Activated T-cell treated with anti-CD3 and anti-CD28 coated beads, Interleukin-2, amount 50 U/mL, for 72 hours (primary cell): Measurements from ENCODE around the gene USP17L28. TPM values are rescaled to one million over a fixed set of nuclear protein-coding genes. Genes with fewer than 3 reads are reported as not detected.
A peak's percentile ranks its signal among the peaks of the same experiment; 100 is the strongest.
"Not testable (repeated sequence)": the region's sequence is repeated elsewhere in the genome, so short reads cannot be mapped to it uniquely, and the experiment has no call there.

Experiments
- ATAC-seq, 2 donors: fragments of 150-1000 bp; cut with Tn5 transposase; replicated peaks in 1 of 2; 2 replicates each; pipeline ENCODE4 v1.10.0; 2021; ENCODE audit warnings: moderate library complexity in 2 of 2, mild to moderate bottlenecking in 1 of 2
- DNase-seq, 2 donors: peaks; one replicate each; pipeline ENCODE4 v3.0.0; 2021 to 2022; ENCODE audit warnings: mixed read lengths in 1 of 2
- H3K27ac Mint-ChIP-seq: one replicate; pipeline ENCODE4 v1.8.0; 2022; ENCODE audit warnings: mild to moderate bottlenecking, moderate library complexity, mixed read lengths
- H3K27me3 Mint-ChIP-seq: one replicate; pipeline ENCODE4 v1.8.0; 2022; ENCODE audit warnings: low read depth, mixed read lengths
- H3K36me3 Mint-ChIP-seq, 2 donors: one replicate each; pipeline ENCODE4 v1.8.0; 2022; ENCODE audit warnings: mixed read lengths in 2 of 2, mild to moderate bottlenecking in 1 of 2; ENCODE audit not compliant: insufficient read depth in 2 of 2
- H3K4me1 Mint-ChIP-seq: one replicate; pipeline ENCODE4 v1.8.0; 2022; ENCODE audit warnings: low read depth, mixed read lengths
- H3K4me3 Mint-ChIP-seq, 2 donors: one replicate each; pipeline ENCODE4 v1.8.0; 2022; ENCODE audit warnings: mild to moderate bottlenecking in 2 of 2, mixed read lengths in 2 of 2, moderate library complexity in 2 of 2
- H3K9me3 Mint-ChIP-seq, 2 donors: one replicate each; pipeline ENCODE4 v1.8.0; 2022; ENCODE audit warnings: mixed read lengths in 2 of 2
- total RNA-seq, 2 donors: library from RNA; stranded (reverse); gene quantifications; one replicate each; pipeline ENCODE4 v1.2.3, GENCODE V29; 2022

Gene USP17L28, protein sequence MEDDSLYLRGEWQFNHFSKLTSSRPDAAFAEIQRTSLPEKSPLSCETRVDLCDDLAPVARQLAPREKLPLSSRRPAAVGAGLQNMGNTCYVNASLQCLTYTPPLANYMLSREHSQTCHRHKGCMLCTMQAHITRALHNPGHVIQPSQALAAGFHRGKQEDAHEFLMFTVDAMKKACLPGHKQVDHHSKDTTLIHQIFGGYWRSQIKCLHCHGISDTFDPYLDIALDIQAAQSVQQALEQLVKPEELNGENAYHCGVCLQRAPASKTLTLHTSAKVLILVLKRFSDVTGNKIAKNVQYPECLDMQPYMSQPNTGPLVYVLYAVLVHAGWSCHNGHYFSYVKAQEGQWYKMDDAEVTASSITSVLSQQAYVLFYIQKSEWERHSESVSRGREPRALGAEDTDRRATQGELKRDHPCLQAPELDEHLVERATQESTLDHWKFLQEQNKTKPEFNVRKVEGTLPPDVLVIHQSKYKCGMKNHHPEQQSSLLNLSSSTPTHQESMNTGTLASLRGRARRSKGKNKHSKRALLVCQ
- total RNA-seq = not detected

DNA sequence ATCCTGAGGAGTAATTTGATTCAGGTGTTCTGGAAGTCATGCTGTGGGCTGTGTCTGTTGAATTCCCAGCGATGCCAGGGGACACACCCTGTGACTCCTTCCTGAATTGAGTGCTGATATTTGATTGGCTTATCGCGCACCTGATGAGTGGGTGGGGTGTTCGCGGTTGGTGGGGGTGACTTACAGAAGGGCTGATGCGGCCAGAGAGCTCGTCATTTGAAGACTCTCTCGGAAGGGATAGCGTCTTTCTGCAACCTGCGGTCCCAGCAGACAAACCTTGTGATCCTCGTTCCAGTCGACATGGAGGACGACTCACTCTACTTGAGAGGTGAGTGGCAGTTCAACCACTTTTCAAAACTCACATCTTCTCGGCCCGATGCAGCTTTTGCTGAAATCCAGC lies at the start of gene USP17L28:
USP17L28 (plus strand) TSS at position 301 of the 400 bp plus-strand sequence; CDS start at position 301, 0 bp downstream.
- H3K36me3 Mint-ChIP-seq, H3K9me3 Mint-ChIP-seq, H3K4me1 Mint-ChIP-seq, DNase-seq, ATAC-seq, H3K27ac Mint-ChIP-seq, H3K4me3 Mint-ChIP-seq, H3K27me3 Mint-ChIP-seq: not testable (repeated sequence)

DNA sequence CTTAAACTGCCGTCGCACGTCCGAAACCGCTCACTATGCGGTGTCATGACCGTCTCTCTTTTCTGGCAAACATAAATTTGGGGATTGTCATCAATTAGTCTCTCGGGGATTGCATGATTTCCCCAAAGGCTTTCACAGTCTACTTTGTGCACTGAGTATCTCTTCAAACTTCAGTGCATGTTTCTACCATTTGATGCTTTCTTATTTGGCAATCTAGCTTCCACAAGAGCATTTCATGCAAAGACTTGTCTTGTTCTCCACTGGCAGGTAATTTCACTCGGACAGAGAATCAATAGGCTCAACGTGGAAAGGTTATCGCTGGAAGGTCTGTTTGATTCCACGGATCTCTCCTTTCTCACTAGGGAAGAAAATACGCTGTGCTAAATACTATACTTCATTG lies 24.5 kb upstream of the USP17L28 start:
- not testable (repeated sequence) for DNase-seq, H3K27ac Mint-ChIP-seq, H3K4me3 Mint-ChIP-seq, ATAC-seq, H3K9me3 Mint-ChIP-seq, H3K36me3 Mint-ChIP-seq, H3K27me3 Mint-ChIP-seq, H3K4me1 Mint-ChIP-seq

DNA sequence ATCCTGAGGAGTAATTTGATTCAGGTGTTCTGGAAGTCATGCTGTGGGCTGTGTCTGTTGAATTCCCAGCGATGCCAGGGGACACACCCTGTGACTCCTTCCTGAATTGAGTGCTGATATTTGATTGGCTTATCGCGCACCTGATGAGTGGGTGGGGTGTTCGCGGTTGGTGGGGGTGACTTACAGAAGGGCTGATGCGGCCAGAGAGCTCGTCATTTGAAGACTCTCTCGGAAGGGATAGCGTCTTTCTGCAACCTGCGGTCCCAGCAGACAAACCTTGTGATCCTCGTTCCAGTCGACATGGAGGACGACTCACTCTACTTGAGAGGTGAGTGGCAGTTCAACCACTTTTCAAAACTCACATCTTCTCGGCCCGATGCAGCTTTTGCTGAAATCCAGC lies 23.8 kb upstream of the USP17L28 start, which contains the start of gene USP17L24:
USP17L24 (plus strand) TSS at position 301 of the 400 bp plus-strand sequence; CDS start at position 301, 0 bp downstream.
- not testable (repeated sequence) for H3K4me1 Mint-ChIP-seq, H3K27me3 Mint-ChIP-seq, H3K27ac Mint-ChIP-seq, ATAC-seq, H3K36me3 Mint-ChIP-seq, DNase-seq, H3K4me3 Mint-ChIP-seq, H3K9me3 Mint-ChIP-seq

DNA sequence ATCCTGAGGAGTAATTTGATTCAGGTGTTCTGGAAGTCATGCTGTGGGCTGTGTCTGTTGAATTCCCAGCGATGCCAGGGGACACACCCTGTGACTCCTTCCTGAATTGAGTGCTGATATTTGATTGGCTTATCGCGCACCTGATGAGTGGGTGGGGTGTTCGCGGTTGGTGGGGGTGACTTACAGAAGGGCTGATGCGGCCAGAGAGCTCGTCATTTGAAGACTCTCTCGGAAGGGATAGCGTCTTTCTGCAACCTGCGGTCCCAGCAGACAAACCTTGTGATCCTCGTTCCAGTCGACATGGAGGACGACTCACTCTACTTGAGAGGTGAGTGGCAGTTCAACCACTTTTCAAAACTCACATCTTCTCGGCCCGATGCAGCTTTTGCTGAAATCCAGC lies 19.1 kb upstream of the USP17L28 start, which contains the start of gene USP17L25:
USP17L25 (plus strand) TSS at position 301 of the 400 bp plus-strand sequence; CDS start at position 301, 0 bp downstream.
- H3K4me1 Mint-ChIP-seq, H3K9me3 Mint-ChIP-seq, ATAC-seq, H3K27ac Mint-ChIP-seq, H3K36me3 Mint-ChIP-seq, DNase-seq, H3K4me3 Mint-ChIP-seq, H3K27me3 Mint-ChIP-seq: not testable (repeated sequence)

DNA sequence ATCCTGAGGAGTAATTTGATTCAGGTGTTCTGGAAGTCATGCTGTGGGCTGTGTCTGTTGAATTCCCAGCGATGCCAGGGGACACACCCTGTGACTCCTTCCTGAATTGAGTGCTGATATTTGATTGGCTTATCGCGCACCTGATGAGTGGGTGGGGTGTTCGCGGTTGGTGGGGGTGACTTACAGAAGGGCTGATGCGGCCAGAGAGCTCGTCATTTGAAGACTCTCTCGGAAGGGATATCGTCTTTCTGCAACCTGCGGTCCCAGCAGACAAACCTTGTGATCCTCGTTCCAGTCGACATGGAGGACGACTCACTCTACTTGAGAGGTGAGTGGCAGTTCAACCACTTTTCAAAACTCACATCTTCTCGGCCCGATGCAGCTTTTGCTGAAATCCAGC lies 14.3 kb upstream of the USP17L28 start, which contains the start of gene USP17L26:
USP17L26 (plus strand) TSS at position 301 of the 400 bp plus-strand sequence; CDS start at position 301, 0 bp downstream.
- H3K4me1 Mint-ChIP-seq, DNase-seq, H3K36me3 Mint-ChIP-seq, H3K9me3 Mint-ChIP-seq, ATAC-seq, H3K4me3 Mint-ChIP-seq, H3K27me3 Mint-ChIP-seq, H3K27ac Mint-ChIP-seq: not testable (repeated sequence)

DNA sequence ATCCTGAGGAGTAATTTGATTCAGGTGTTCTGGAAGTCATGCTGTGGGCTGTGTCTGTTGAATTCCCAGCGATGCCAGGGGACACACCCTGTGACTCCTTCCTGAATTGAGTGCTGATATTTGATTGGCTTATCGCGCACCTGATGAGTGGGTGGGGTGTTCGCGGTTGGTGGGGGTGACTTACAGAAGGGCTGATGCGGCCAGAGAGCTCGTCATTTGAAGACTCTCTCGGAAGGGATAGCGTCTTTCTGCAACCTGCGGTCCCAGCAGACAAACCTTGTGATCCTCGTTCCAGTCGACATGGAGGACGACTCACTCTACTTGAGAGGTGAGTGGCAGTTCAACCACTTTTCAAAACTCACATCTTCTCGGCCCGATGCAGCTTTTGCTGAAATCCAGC lies 9.6 kb upstream of the USP17L28 start, which contains the start of gene USP17L5:
USP17L5 (plus strand) TSS at position 301 of the 400 bp plus-strand sequence; CDS start at position 301, 0 bp downstream.
- H3K9me3 Mint-ChIP-seq, ATAC-seq, H3K27me3 Mint-ChIP-seq, DNase-seq, H3K27ac Mint-ChIP-seq, H3K4me3 Mint-ChIP-seq, H3K36me3 Mint-ChIP-seq, H3K4me1 Mint-ChIP-seq: not testable (repeated sequence)

DNA sequence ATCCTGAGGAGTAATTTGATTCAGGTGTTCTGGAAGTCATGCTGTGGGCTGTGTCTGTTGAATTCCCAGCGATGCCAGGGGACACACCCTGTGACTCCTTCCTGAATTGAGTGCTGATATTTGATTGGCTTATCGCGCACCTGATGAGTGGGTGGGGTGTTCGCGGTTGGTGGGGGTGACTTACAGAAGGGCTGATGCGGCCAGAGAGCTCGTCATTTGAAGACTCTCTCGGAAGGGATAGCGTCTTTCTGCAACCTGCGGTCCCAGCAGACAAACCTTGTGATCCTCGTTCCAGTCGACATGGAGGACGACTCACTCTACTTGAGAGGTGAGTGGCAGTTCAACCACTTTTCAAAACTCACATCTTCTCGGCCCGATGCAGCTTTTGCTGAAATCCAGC lies 4.8 kb upstream of the USP17L28 start, which contains the start of gene USP17L27:
USP17L27 (plus strand) TSS at position 301 of the 400 bp plus-strand sequence; CDS start at position 301, 0 bp downstream.
- not testable (repeated sequence) for DNase-seq, H3K27ac Mint-ChIP-seq, H3K9me3 Mint-ChIP-seq, H3K4me3 Mint-ChIP-seq, ATAC-seq, H3K27me3 Mint-ChIP-seq, H3K4me1 Mint-ChIP-seq, H3K36me3 Mint-ChIP-seq

DNA sequence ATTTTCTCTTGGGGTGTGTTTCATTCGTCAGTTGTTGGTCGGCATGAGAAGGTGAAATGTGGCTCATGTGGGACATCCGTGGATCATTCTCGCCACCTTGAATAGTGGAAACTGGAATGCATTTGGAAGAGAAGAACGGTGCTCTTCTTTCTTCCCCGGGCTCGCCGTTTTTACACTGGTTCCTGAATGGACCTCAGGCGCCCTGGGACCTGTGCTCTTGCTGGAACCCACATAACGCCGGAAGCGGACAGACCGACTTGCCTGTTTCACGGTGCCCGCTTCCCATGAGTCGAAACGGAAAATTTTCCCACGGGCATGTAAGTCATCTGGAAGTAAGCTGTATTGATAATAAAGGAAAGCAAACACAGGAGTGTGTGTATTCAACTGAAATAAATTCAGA lies 2.2 kb downstream of the USP17L28 start:
- DNase-seq, H3K27me3 Mint-ChIP-seq, ATAC-seq, H3K4me3 Mint-ChIP-seq, H3K9me3 Mint-ChIP-seq, H3K36me3 Mint-ChIP-seq, H3K27ac Mint-ChIP-seq, H3K4me1 Mint-ChIP-seq: not testable (repeated sequence)

DNA sequence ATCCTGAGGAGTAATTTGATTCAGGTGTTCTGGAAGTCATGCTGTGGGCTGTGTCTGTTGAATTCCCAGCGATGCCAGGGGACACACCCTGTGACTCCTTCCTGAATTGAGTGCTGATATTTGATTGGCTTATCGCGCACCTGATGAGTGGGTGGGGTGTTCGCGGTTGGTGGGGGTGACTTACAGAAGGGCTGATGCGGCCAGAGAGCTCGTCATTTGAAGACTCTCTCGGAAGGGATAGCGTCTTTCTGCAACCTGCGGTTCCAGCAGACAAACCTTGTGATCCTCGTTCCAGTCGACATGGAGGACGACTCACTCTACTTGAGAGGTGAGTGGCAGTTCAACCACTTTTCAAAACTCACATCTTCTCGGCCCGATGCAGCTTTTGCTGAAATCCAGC lies 4.6 kb downstream of the USP17L28 start, which contains the start of gene USP17L29:
USP17L29 (plus strand) TSS at position 301 of the 400 bp plus-strand sequence; CDS start at position 301, 0 bp downstream.
- not testable (repeated sequence) for H3K27ac Mint-ChIP-seq, H3K36me3 Mint-ChIP-seq, H3K9me3 Mint-ChIP-seq, H3K4me3 Mint-ChIP-seq, H3K4me1 Mint-ChIP-seq, ATAC-seq, H3K27me3 Mint-ChIP-seq, DNase-seq

DNA sequence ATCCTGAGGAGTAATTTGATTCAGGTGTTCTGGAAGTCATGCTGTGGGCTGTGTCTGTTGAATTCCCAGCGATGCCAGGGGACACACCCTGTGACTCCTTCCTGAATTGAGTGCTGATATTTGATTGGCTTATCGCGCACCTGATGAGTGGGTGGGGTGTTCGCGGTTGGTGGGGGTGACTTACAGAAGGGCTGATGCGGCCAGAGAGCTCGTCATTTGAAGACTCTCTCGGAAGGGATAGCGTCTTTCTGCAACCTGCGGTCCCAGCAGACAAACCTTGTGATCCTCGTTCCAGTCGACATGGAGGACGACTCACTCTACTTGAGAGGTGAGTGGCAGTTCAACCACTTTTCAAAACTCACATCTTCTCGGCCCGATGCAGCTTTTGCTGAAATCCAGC lies 14.1 kb downstream of the USP17L28 start, which contains the start of gene USP17L30:
USP17L30 (plus strand) TSS at position 301 of the 400 bp plus-strand sequence; CDS start at position 301, 0 bp downstream.
- DNase-seq, H3K9me3 Mint-ChIP-seq, H3K4me1 Mint-ChIP-seq, H3K4me3 Mint-ChIP-seq, ATAC-seq, H3K27ac Mint-ChIP-seq, H3K27me3 Mint-ChIP-seq, H3K36me3 Mint-ChIP-seq: not testable (repeated sequence)

DNA sequence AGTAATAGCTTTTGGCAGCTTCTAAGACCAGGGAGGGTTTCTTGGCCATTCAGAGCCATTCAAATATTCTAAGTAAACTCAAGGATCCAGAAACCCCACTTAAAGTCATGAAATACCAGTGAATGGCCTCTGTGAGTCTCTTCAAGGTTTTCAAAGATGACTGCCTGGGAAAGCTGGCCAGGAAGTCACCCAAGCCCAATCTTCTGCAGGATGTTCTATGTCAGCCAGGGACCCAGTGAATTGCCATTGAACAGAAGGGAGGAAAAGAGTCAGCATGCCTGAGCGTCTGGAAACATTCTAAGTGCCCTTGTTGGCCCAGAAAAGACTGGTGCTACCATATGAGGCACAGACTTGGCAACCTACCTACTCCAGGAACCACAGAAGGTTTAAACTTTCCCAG lies 31.2 kb downstream of the USP17L28 start:
- H3K9me3 Mint-ChIP-seq, H3K27me3 Mint-ChIP-seq, H3K4me1 Mint-ChIP-seq, DNase-seq, H3K4me3 Mint-ChIP-seq, H3K36me3 Mint-ChIP-seq, H3K27ac Mint-ChIP-seq, ATAC-seq: not testable (repeated sequence)

DNA sequence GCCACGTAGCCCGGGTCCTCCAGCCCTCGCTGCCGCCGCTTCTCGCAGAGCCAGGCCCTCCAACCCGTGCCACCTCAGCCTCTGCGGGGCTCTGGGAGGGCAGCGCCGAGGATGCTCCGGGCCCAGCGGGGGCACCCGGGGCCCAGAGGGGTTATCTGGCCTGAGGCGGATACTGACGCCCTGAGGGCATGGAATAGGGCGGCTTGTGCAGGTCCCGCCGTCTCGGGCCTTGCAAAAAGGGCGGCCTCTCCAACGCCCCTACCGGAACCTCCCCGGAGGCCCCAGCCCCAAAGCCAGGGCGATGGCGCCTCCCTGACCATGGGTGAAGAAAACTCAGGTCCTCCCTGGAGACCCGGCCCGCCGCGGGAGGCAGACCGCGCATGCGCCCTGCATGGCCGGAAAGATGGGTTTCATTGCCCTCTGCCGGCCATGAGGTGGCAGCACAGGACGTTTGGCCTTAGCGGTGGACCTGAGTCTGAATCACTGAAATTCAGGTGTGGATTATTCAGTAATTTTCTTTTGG lies 32.4 kb downstream of the USP17L28 start:
- H3K9me3 Mint-ChIP-seq, H3K4me1 Mint-ChIP-seq, H3K36me3 Mint-ChIP-seq, H3K27me3 Mint-ChIP-seq, H3K27ac Mint-ChIP-seq: not testable (repeated sequence)
- DNase-seq (peak; percentile 61 to 62), ATAC-seq (peak; percentile 48 to 70)
- peak overlapping the region; percentile 36 to 65 for H3K4me3 Mint-ChIP-seq

DNA sequence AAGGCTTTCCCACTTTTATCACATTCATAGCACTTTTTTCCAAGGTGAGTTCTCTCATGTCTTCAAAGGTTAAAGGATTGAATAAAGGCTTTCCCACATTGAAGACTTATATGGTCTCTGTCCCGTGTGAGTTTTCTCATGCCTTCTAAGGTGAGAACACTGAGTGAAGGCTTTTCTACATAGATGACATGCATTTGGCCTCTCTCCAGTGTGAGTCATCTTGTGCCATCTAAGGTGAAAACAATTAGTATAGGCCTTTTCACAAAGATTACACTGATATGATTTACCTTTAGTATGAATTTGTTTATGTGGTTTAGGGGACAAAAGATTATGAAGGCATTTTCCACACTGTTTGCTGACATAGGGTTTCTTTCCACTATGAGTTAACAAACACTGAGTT lies 35.4 kb downstream of the USP17L28 start:
- DNase-seq (no peak), ATAC-seq (no peak)
- no peak overlapping the region for H3K27ac Mint-ChIP-seq
- H3K4me1 Mint-ChIP-seq = peaks cover 4% of the 10 kb centered on the region
- H3K4me3 Mint-ChIP-seq = no peak overlapping the region
- no peaks in the 10 kb centered on the region for H3K27me3 Mint-ChIP-seq
- H3K36me3 Mint-ChIP-seq = no peaks in the 10 kb centered on the region
- no peaks in the 10 kb centered on the region for H3K9me3 Mint-ChIP-seq
